Ramos (cell line): ENCODE data around the gene ZNG1F.
"Not testable (repeated sequence)": the region's sequence is repeated elsewhere in the genome, so short reads cannot be mapped to it uniquely, and the experiment has no call there.

Experiments
- in situ Hi-C: fragments of 300-500 bp; cut with MboI; formaldehyde crosslinking; loops from one replicate; pipeline ENCODE4 v1.14.3; 2022; ENCODE audit warnings: low sequenced_read_pairs; ENCODE audit not compliant: unreplicated experiment

ZNG1F gene

GRCh38 chr9:41087157-41087780 lies 101.8 kb downstream of the ZNG1F start:
- in situ Hi-C loops: not testable (repeated sequence)

DNA sequence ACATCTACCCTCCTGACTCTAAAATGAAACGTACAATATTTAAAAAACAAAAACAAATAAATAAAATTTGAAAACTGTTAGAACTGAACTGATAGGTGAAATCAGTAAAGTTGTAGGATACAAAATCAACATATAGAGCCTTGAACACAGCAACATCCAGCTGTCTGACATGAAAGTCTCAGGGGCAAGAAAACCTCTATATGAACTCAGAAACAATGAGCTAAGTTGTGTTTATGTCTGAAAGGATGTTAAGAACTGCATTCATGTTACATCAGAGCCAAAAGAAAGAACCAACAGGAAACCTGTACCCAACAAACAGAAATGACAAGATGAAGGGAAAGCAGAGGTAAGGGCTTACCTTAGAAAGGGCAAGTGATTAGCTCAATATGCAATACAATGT lies 102.4 kb downstream of the ZNG1F start:
- in situ Hi-C loops: not testable (repeated sequence)

DNA sequence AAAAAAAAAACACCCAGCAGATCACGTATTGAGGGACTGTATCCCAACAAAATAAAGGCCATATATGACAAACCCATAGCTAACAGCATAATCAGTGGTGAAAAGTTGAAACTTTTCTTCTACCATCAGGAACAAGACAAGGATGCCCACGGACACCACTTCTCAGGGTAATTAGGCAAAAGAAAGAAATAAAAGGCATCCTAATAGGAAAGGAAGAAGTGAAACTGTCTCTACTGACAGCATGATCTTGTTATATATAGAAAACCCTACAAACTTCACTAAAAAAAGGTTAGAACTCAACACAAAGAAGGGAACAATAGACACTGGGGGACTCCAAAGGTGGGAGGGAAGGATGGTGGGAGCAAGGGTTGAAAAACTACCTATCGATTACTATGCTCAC lies 102.9 kb downstream of the ZNG1F start:
- in situ Hi-C loops: not testable (repeated sequence)

DNA sequence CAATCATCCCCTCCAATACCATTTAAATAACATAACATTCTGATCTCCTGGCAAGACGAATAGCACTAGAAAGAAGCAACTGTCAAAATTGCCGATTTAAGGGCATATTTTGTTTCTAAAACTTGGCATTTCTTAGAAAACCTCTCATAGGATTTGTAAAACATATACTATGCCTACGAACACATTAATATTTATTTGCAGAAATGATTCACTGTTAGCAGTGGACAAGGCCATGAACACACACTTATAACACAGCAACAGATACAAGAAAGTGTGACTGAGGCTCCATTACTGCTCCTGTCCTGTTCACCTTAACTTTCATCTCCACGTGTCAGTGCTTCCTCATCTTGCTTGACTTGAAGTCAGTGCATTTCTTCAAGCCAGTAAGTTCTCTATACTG lies 106.8 kb downstream of the ZNG1F start:
- in situ Hi-C loops: not testable (repeated sequence)
